ENCODE data around the gene RHOG.
"Not testable (repeated sequence)": the region's sequence is repeated elsewhere in the genome, so short reads cannot be mapped to it uniquely, and the experiment has no call there.

The RHOG gene

DNA sequence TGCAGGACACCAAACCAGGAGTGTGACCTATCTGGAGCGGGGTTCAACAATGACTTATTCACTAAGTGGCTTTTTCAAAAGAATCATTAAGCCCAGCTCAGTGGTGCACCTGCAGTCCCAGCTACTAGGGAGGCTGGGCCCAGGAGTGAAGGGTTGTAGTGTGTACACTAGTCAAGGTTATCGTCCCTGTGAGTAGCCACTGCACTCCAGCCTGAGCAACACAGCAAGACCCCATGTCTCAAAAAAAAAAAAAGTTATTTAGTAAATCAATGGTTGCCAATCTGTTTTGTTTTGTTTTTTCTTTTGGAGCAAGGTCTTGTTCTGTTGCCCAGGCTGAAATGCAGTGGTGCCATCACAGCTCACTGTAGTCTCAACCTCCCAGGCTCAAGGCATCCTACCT is 7.9 kb downstream of the RHOG start:
- DNase-seq: no peak

DNA sequence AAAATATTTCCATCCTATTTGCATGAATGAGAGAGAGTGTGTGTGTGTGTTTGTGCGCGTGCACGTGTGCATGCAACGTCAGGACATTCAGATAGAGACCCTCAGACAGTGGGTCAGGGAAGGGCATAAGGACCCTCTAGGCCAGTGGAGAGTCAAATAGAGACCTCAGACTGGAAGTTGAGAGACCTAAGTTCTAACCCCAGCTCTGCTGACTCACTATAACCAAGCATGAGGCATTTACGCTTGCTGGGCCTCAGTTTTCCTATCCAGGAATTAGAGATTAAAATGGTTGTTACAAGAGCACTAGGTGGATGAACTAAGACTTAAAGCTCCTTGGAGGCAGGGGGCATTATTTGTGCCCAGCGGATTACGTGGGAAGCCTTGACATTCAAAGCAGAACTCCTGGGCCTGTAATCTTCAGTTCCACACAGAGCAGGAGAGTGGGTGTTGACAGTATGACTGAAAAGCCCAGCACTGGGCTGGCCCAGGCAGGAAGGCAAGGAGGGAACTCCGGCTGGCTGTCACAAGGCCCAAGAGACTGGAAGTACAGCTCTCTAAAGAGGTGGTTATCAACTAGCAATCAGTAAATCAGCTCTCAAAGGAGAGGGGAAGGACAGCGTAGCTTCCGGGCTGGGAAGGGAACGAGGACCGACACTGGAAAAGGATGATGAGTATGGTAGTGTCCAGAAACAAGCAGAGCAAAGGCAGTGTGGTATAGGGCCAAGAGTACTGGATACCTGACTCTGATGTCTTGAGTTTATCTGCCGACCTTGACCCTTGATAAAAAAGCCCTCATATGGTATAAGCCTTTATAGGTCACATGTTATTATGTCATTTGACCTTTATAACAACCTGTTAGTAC is 9.2 kb downstream of the RHOG start:
- no peak for DNase-seq

DNA sequence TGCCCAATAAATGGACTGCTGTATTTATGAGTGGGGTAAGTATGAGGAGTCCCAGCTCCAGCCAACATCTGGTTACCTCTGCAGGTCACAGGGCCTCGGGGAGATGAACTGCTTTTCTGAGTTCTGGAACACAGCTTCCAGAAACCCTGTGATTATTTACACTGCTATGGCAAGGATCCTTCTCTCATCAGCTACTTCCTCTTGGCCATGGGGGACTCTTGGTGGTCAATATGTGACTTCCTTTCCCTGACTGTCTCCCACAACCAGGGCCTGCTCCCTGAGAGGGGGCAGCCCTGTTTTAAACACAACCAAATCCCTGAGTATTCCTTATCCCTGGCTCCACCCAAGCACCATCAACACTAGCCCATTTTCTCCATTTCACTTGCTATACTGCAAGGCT is 10.0 kb downstream of the RHOG start:
- no peak for DNase-seq

DNA sequence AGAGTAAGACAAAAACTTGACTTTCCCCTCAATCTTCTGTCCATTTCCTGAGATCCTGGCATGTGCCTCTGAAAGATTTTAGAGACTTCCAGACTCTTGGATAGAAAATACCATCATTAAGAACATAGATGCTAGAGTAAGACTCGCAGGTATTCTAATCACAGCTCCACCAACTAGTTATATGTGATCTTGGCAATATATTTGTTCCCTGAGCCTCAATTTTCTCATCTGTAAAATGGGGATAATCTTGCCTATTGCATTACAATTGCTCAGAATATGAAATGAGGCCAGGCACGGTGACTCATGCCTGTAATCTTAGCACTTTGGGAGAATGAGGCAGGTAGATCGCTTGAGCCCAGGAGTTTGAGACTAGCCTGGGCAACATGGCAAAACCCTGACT is 10.7 kb downstream of the RHOG start:
- no peak for DNase-seq

DNA sequence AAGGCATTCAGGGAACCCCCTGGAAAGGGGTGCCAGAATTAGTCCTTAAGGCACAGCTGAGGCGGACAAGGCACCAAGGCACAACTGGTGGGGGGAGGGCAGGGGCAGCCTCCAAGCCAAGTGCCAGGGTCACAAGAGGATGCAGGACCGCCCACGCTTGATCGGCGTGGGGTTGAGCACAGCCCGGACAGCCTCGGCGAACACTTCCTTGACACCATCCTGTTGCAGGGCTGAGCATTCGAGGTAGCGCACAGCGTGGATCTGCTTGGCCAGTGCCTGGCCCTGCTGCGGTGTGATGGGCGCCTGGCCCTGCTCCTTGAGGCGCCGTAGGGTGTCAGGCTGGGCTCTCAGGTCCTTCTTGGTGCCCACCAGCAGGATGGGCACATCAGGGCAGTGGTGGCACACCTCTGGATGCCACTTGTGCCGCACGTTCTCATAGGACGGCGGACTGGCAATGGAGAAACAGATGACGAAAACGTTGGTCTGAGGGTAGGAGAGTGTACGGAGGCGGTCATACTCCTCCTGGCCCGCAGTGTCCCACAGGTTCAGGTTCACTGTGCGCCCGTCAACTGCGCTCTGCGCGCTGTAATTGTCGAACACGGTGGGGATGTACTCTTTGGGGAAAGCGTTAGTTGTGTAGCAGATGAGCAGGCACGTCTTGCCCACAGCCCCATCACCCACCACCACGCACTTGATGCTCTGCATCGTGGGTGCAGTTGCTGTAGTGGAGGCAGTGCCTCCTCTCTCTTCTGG is 13.1 kb downstream of the RHOG start:
- DNase-seq: no peak

DNA sequence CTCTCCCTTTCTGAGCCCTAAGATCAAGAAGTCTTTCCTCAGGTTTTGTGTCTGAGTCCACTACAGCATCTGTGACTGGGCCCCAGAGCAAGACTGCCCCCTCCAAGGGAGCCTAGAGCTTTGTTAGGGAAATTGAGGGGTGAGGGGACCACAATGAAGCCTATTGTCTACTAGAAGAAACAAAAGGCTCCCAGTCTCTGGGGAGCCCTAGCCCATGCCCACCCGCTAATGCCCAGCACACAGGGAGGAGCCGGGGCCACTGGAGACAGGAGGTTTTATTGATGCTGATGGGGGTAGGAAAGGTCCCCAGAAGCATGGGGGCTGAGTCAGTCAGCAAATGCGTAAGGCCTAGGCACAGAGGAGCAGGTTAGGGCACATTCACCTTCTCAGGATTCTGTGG is 14.0 kb downstream of the RHOG start:
- no peak for DNase-seq

DNA sequence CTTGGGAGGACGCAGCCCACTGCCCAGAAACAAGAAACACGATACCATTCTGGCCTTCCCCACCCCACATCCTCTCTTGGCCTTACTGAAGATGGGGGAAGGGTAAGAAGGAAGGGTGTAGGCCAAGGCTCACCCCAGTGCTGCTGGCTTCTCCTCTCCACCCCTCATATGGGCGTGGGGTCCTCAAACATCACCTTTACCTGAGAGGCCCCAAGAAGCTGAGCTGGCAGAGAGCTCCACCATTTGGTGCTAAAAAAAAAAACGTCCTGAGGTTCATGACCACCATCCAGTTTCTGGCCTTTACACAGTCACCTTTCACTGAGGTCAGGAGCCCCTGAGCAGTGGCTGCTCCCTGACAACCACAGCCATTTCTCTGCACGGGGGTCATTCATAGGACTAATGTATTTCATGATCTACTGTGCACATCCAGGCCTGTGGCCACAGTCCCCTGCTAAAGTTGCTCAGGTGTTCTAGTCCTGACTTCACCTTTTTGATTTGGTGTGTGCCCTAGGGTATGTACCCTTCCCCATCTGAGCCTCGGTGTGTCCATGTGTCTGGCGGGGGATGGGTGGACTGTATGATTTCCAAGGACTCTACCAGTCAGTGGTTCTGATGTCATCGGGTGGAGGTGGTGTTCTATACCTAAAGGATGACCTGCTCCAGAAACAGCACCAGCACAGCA is 15.1 kb downstream of the RHOG start:
- DNase-seq: no peak

DNA sequence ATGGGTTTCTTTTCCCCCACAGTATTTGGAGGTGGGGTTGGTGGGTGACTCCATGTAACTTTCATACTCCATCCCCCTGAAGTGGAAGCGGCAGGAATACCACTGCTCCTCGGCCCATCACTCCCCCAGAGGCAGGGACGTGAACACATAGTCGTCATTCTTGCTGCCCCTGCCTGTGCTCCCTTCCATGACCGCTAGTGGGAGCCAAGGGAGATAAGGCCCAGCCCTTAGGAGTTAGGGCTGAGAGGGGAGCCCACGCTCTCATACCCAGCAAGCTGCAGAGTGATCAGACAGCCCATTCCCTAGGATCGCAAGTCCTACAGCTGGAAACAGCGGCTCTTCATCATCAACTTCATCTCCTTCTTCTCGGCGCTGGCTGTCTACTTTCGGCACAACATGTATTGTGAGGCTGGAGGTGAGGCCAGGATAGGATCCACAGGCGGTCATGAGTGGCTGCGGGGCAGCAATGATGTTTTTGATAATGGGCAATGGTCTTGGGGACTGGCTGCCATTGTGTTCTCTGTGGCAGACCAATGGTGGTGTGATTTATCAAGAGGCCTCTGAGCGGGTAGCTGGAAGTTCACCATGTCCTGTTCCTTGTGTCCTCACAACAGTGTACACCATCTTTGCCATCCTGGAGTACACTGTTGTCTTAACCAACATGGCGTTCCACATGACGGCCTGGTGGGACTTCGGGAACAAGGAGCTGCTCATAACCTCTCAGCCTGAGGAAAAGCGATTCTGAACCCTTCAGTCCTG is 15.9 kb downstream of the RHOG start:
- DNase-seq: peak; percentile 14

DNA sequence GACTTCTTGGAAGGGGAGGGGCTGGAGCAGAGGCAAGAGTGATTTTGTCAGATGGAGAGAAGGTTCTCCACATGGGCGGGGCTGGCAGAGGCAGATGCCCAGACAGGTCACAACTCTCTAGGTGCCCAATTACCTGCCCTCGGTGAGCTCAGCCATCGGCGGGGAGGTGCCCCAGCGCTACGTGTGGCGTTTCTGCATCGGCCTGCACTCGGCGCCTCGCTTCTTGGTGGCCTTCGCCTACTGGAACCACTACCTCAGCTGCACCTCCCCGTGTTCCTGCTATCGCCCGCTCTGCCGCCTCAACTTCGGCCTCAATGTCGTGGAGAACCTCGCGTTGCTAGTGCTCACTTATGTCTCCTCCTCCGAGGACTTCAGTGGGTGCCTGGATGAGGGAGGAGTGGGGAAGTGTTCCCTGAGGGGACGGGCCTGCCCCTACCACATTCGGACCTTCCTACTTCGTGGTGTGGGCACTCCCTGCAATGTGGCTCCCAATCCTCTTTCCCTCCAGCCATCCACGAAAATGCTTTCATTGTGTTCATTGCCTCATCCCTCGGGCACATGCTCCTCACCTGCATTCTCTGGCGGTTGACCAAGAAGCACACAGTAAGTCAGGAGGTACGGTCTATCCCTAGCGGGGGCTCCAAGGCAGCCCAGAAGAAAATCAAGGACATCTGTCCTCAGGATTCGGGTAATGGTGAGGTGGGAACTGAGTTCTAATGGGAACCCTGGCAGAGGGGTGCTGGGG is 16.8 kb downstream of the RHOG start:
- DNase-seq: no peak

DNA sequence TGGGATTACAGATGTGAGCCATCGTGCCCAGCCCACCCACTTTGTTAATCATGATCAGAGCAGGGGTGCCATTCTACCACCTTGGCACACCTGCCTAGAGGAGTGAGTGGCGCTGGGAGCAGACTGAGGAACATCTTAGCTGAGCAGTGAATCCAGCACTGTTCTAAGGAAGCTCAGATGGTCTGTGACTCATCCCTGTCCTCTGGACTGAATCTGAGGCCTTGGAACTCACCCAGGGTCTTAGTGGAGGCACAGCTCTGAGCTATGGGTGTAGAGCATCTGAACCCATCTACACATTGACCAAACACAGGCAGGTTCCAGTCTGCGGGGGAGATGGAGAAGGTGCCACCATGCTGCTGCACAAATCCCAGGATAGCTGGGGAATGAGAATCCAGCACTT is 17.5 kb downstream of the RHOG start:
- no peak for DNase-seq

DNA sequence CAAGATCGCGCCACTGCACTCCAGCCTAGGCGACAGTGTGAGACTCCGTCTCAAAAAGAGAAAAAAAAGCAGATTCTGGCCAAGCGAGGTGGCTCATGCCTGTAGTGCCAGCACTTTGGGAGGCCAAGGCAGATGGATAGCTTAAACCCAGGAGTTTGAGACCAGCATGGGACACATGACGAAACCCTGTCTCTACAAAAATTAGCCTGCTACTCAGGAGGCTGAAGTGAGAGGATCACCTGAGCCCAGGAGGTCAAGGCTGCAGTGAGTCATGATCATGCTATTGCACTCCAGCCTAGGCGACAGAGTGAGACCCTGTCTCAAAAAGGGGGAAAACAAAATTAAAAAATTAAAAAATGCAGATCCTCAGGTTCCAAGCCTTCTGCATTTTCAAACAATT is 18.4 kb downstream of the RHOG start:
- DNase-seq: no peak

DNA sequence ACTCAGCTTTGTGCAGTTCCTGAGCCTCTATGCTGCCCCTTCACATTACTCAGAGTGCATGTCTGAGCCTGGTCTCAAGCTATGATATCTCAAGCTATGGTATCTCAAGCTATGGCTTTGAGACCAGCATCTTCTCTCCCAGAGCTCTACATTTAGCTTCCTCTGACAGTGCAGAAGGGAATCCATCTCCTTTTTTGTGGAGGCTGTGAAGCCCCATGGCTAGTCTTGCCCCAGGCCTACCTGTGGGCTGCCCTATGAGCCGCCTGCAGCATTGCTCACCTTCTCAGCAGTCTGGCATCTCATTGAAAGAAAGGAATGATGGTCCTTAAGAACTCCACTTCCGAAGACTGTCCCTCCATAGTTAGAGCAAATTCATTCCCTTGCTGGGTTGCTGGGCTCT is 19.8 kb downstream of the RHOG start:
- no peak for DNase-seq

DNA sequence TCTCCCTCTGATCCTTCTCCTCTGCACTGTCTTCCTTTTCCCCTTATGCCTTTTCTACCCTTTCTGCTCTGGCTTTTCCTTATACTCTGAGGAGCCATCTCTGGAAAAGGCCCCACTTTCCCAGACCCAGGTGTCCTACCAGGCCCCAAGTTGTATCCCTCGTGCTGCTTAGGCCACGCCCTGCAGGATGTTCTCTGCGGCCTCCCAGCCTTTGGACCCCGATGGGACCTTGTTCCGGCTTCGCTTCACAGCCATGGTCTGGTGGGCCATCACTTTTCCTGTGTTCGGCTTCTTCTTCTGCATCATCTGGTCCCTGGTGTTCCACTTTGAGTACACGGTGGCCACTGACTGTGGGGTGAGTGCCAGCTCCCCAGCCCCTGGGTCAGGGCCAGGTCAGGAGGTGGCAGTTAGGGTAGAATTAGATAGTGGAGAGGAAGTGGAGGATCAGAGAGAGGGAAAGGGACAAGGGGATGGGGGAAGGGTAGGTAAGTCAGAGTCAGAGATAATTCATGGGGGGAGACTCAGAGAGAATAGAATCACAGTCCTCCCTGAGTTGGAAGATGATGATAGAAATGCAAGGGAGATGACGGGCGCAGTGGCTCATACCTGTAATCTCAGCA is 23.5 kb downstream of the RHOG start:
- no peak for DNase-seq

DNA sequence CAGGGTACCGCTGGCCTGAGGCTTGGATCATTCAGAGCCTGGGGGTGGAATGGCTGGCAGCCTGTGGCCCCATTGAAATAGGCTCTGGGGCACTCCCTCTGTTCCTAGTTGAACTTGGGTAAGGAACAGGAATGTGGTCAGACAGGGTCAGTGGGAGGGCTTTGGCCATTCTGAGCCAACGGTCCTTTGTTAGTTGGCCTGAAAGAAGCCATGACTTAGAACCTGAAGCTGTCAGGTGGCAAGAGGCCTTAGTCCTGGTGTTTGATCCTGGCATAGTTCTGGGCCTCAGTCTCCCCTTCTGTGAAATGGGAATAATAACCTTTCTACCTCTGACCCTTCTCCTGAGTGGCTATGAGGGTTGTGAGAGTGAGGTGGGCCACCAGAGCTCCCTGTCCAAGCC is 24.1 kb downstream of the RHOG start:
- DNase-seq: no peak

DNA sequence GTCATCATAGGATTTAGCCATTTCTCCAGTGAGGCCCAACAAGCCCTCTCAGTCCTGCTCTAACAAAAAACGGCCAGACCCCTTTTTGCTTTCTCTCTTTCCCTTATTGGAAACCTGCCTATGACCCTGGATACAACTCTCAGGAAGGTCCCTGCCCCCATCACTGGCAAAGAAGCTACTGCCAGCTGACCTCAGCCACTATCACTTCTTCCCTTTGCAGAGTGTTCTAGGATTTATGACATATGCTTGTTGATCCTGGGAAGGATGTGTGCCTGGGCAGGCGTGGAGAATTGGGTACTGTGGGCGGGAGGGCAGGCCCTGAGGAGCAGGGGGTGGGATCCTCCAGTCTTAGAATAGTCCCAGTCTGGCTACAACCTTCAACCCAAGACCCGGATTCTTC is 24.9 kb downstream of the RHOG start:
- no peak for DNase-seq

DNA sequence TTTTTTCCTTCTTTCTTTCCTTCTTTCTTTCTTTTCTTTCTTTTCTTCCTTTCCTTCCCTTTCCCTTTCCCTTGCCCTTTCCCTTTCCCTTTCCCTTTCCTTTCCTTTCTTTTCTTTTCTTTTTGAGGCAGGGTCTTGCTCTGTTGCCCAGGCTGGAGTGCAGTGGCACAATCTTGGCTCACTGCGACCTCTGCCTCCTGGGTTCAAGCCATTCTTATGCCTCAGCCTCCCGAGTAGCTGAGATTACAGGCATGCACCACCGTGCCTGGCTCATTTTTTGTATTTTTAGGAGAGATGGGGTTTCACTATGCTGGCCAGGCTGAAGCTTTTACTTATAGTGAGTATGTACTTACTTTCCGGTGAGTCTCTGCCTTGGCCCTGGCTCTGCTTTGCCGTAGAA is 25.9 kb downstream of the RHOG start:
- not testable (repeated sequence) for DNase-seq

DNA sequence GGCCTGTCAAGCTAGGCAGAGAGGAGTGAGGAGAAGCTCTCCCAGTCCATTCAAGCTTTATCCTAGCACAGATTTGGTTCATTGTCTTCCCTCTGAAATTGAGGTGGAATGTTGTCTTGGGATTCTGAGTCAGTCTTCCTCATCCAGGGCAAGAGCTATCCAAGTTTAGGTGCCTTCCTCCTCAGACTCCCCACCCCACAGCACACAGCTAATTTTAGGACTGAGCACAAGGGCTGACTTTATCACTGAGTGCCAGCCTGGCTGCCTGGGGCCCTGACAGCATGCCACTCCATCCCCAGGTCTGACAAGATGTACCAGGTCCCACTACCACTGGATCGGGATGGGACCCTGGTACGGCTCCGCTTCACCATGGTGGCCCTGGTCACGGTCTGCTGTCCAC is 29.8 kb downstream of the RHOG start:
- DNase-seq: no peak

DNA sequence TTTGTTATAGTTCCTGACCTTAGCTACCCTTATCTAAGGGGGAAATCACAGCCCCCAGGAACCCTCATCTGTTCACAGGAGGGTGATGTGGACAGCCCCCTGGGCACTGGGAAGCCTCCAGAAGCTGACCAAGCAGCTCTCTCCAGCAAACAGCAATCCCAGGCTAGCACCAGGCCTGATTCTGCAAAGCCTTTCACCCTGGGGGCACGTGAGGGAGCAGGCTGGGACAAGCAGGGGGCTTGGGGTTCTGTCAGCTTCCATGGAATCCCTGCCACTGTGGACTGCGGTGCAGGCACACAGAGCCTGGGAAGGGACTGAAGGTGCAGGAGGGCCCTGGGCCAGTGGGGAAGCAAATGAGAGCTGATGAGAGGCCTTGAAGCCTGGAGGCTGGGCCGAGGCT is 30.3 kb downstream of the RHOG start:
- DNase-seq: no peak

DNA sequence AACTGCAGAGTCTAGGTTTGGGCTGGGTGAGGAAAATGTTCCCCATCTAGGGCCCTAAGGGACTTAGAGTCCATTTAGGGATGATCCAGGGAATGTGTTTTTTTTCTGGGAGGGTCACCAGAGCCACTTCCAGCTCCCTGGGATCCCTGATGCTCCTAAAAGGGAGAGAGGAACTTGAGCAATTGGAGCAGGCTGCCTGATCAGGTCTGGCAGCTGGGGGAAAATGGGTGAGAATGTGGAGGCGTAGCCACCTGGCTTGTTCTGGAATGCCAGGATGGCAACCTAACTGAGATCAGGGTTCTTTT is 31.2 kb downstream of the RHOG start:
- DNase-seq: no peak

DNA sequence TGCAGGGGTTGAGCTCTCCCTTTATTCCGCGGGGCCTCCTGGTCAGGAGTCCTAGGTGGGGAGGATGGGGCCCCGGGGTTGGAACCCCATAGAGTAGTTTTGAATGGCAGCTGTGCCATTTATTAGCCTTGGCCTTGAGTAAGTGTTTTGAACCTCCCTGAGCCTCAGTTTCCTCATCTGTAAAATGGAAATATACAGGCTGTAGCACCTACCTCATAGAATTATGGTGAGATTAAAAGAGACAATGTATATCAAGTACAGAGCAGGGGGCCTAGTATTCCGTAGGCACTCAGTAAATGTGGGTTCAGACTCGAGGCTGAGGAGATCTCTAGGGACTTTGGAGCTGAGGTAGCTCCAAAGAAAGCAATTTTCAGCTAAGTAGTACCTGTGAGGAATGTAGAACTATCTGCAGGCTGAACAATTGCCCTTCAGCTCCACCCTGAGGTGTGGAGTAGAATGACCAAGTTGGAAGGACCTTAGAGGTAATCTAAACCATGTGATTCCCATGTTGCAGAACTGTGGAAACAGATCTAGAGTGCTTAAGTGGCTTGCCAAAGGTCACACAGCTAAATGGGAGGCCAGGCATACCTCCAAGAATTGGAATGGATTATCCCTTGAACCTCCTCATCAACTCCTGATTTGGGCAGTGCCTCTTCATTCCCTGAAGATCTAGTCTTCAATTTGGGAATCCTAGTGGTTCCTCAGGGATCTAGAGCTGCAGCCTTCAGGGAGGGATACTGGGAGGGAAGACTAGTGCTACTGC is 31.7 kb downstream of the RHOG start:
- peak; percentile 25 for DNase-seq

Measured in NCI-H1048 (cell line).